Measurements from ENCODE around the gene CA12. TPM values are rescaled to one million over a fixed set of nuclear protein-coding genes. Genes with fewer than 3 reads are reported as not detected.

Gene CA12
- total RNA-seq, 1 donor from 2014 or later, result 6.7 TPM

- no peak for TF ChIP-seq CTCF (IDR thresholded peaks at IDR 0.05)
- Histone ChIP-seq H3K9me3 (no peaks in the 10 kb centered on the region), H3K4me3 (no peak overlapping the region), H3K36me3 (peaks cover 14% of the 10 kb centered on the region), H3K4me1 (peaks cover 14% of the 10 kb centered on the region), H3K27me3 (no peaks in the 10 kb centered on the region), H3K27ac (no peak overlapping the region)
- intact Hi-C loops (cut with DNase I), result no loop called here
- DNase-seq, result no peak
- peak; percentile 80 for ATAC-seq
These were observed 87.3 kb downstream of the CA12 start for GRCh38 chr15:63294359-63294758.

GRCh38 chr15:63292771-63293170 is 88.9 kb downstream of the CA12 start:
- DNase-seq (no peak), ATAC-seq (peak; percentile 74)
- peaks cover 9% of the 10 kb centered on the region for H3K36me3 ChIP-seq
- TF ChIP-seq CTCF (IDR thresholded peaks at IDR 0.05), result no peak
- H3K9me3 ChIP-seq, result no peaks in the 10 kb centered on the region
- H3K4me3 ChIP-seq, result no peak overlapping the region
- no peaks in the 10 kb centered on the region for H3K27me3 ChIP-seq
- intact Hi-C loops (cut with DNase I), result no loop called here
- peaks cover 14% of the 10 kb centered on the region for H3K4me1 ChIP-seq
- H3K27ac ChIP-seq, result no peak overlapping the region

- DNase-seq, result no peak
- H3K9me3 ChIP-seq, result no peaks in the 10 kb centered on the region
- ATAC-seq, result no peak
- H3K4me3 ChIP-seq, result no peak overlapping the region
- H3K27me3 ChIP-seq, result no peaks in the 10 kb centered on the region
- peaks cover 14% of the 10 kb centered on the region for H3K4me1 ChIP-seq
- TF ChIP-seq CTCF (IDR thresholded peaks at IDR 0.05), result no peak
- intact Hi-C loops (cut with DNase I), result no loop called here
- H3K36me3 ChIP-seq, result peaks cover 7% of the 10 kb centered on the region
- H3K27ac ChIP-seq, result no peak overlapping the region
These were observed 89.4 kb downstream of the CA12 start for GRCh38 chr15:63292241-63292640.

- no peak for TF ChIP-seq CTCF (IDR thresholded peaks at IDR 0.05)
- Histone ChIP-seq H3K36me3 (peaks cover 15% of the 10 kb centered on the region), H3K27me3 (no peaks in the 10 kb centered on the region), H3K4me1 (peaks cover 14% of the 10 kb centered on the region), H3K4me3 (no peak overlapping the region), H3K27ac (peak overlapping the region; percentile 59), H3K9me3 (no peaks in the 10 kb centered on the region)
- DNase-seq, result no peak
- intact Hi-C loops (cut with DNase I), result no loop called here
- peak; percentile 56 for ATAC-seq
These were observed 90.1 kb downstream of the CA12 start for GRCh38 chr15:63291507-63291906.

- Histone ChIP-seq H3K4me3 (no peak overlapping the region), H3K27ac (no peak overlapping the region), H3K4me1 (peaks cover 14% of the 10 kb centered on the region), H3K27me3 (no peaks in the 10 kb centered on the region), H3K36me3 (peaks cover 41% of the 10 kb centered on the region), H3K9me3 (no peaks in the 10 kb centered on the region)
- peak; percentile 78 for ATAC-seq
- intact Hi-C loops (cut with DNase I), result loop anchor here (5.0 kb wide), 1 partner anchor 113 kb away; no protein-coding TSS in a partner anchor
- TF ChIP-seq CTCF (IDR thresholded peaks at IDR 0.05), result peak; percentile 71
- no peak for DNase-seq
These were observed 92.8 kb downstream of the CA12 start for GRCh38 chr15:63288778-63289378.

GRCh38 chr15:63288342-63288741 is 93.3 kb downstream of the CA12 start:
- Histone ChIP-seq H3K4me3 (no peak overlapping the region), H3K27ac (no peak overlapping the region), H3K9me3 (no peaks in the 10 kb centered on the region), H3K36me3 (peaks cover 42% of the 10 kb centered on the region), H3K27me3 (no peaks in the 10 kb centered on the region), H3K4me1 (peaks cover 14% of the 10 kb centered on the region)
- intact Hi-C loops (cut with DNase I), result loop anchor here (5.0 kb wide), 1 partner anchor 114 kb away; no protein-coding TSS in a partner anchor
- ATAC-seq, result no peak
- no peak for TF ChIP-seq CTCF (IDR thresholded peaks at IDR 0.05)
- no peak for DNase-seq

Data from upper lobe of right lung (tissue), 1 donor.